Gastroesophageal sphincter (tissue), 4 donors: ENCODE data around the gene HSD17B11. TPM values are rescaled to one million over a fixed set of nuclear protein-coding genes. Genes with fewer than 3 reads are reported as not detected.
"Not testable (repeated sequence)": the region's sequence is repeated elsewhere in the genome, so short reads cannot be mapped to it uniquely, and the experiment has no call there.

Source experiments
- ATAC-seq: fragments of 150-250 bp; one replicate; pipeline ENCODE4 v1.9.1; 2016; ENCODE audit warnings: mild to moderate bottlenecking, moderate library complexity
- H3K27ac ChIP-seq, 4 donors: fragments of 200-600 bp; sonication (generic) in 3 of 4; 1 replicate in 3 of 4; 2 replicates in 1 of 4; pipeline ENCODE4 v1.5.1; 2016 to 2019
- H3K27me3 ChIP-seq: fragments of 200-600 bp; sonication (generic); one replicate; pipeline ENCODE4 v1.5.1; 2019
- H3K36me3 ChIP-seq, 2 donors: fragments of 200-600 bp; sonication (generic); one replicate each; pipeline ENCODE4 v1.5.1; 2019; ENCODE audit warnings: control low read depth in 1 of 2
- H3K4me1 ChIP-seq, 3 donors: fragments of 200-600 bp; sonication (generic); 1 replicate in 2 of 3; 2 replicates in 1 of 3; pipeline ENCODE4 v1.5.1; 2016 to 2019; ENCODE audit warnings: control low read depth in 2 of 3
- H3K4me3 ChIP-seq, 2 donors: fragments of 200-600 bp; sonication (generic); one replicate each; pipeline ENCODE4 v1.5.1; 2019; ENCODE audit warnings: mild to moderate bottlenecking in 1 of 2, moderate library complexity in 1 of 2
- H3K9me3 ChIP-seq, 3 donors: fragments of 200-600 bp; sonication (generic); one replicate each; pipeline ENCODE4 v1.5.1; 2017 to 2019; ENCODE audit warnings: control low read depth in 2 of 3
- CTCF ChIP-seq, 4 experiments: fragments of 200-600 bp in 2 of 4; fragments of 450-650 bp in 2 of 4; sonication (generic) in 1 of 4; IDR thresholded peaks; one replicate each; pipeline ENCODE4 v1.5.1; 2017 to 2019; ENCODE audit warnings: antibody characterized with exemption in 4 of 4, mild to moderate bottlenecking in 2 of 4, moderate library complexity in 2 of 4
- EP300 ChIP-seq: sonication (generic); formaldehyde crosslinking; IDR thresholded peaks from one replicate; pipeline ENCODE4 v1.6.1; 2017; ENCODE audit warnings: antibody characterized with exemption, mild to moderate bottlenecking
- POLR2A ChIP-seq, 2 donors: fragments of 450-650 bp; IDR thresholded peaks; one replicate each; pipeline ENCODE4 v1.6.1; 2017; ENCODE audit warnings: antibody characterized with exemption in 2 of 2, mild to moderate bottlenecking in 2 of 2, moderate library complexity in 1 of 2
- POLR2AphosphoS5 ChIP-seq: sonication (generic); formaldehyde crosslinking; IDR thresholded peaks from one replicate; pipeline ENCODE4 v1.6.1; 2017; ENCODE audit warnings: antibody characterized with exemption
- WGBS, 2 donors: methylation state at CpG; one replicate each; pipeline ENCODE4 v1.1.5; 2018; ENCODE audit warnings: low coverage in 1 of 2; 5-methylcytosine and 5-hydroxymethylcytosine counted together
- total RNA-seq, 4 donors: library from RNA; depleted of rRNA; stranded (reverse); fragments of >200 nt; gene quantifications; one replicate each; pipeline ENCODE4 v1.1.0, GENCODE V29; 2016

Gene HSD17B11
- total RNA-seq, 4 donors from 2014 or later = 32.7 to 98.0 (median 65.4) TPM

DNA sequence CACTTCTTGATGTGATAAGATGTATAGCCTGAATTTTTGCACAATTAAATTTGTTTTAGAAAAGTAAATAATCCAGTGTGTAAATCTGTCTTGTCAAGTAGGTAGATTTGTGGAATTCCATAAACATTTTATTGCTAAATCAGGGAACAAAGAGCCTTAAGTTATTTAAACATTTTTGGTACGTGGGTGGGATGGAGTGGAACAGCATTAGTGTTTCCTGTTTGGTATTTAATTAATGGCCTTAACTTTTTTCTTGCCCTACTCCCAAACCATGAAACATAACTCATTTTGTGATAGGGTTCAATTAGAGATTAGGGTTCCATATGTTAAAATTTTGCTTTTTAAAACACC, 36.5 kb upstream of the HSD17B11 start:
- no peak overlapping the region for H3K27ac ChIP-seq
- no peaks in the 10 kb centered on the region for H3K9me3 ChIP-seq
- WGBS, 2 donors = 28 to 43% methylated on average over 1 of the region's 1 CpG
- no peak overlapping the region for H3K4me3 ChIP-seq
- no peaks in the 10 kb centered on the region for H3K36me3 ChIP-seq
- H3K27me3 ChIP-seq = no peaks in the 10 kb centered on the region
- H3K4me1 ChIP-seq = peaks cover 0 to 37% (median 3%) of the 10 kb centered on the region in 3 donors
- no peak for ATAC-seq
- TF ChIP-seq POLR2A (IDR thresholded peaks at IDR 0.05) (no peak), EP300 (no peak), POLR2AphosphoS5 (no peak), CTCF (IDR thresholded peaks at IDR 0.05) (no peak)

DNA sequence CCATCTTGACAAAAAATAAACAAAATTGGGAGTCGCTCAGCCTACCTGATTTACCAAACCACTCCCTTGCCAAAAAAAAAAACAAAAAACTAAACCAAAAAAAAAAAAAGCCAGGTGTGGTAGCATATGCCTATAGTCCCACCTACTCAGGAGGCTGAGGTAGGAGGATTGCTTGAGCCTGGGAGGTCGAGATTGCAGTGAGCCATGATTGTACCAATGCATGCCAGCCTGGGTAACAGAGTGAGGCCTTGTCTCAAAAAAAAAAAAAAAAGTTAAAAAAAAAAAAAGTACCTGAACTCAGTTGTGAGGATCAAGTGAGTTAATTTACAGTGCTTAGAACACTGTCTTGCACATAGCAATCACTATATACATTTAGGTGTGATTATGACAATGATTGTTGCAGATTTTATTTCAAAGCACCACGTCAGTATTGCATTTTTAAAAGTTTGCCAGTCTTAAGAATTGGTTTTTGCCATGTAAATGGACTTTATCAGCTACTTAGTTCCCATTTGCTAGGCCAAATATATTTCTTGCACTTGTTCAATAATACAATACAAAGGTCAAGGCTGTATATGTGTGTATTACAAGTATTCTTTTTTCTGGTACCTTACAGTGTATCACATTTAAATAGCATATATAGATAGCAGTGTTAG, 36.0 kb upstream of the HSD17B11 start:
- Histone ChIP-seq H3K36me3 (no peaks in the 10 kb centered on the region), H3K27ac (no peak overlapping the region), H3K4me3 (no peak overlapping the region), H3K4me1 (peaks cover 0 to 37% (median 3%) of the 10 kb centered on the region in 3 donors), H3K9me3 (no peaks in the 10 kb centered on the region), H3K27me3 (no peaks in the 10 kb centered on the region)
- 87 to 97% methylated on average over 3 of the region's 3 CpGs for WGBS, 2 donors
- TF ChIP-seq POLR2AphosphoS5 (no peak), POLR2A (IDR thresholded peaks at IDR 0.05) (no peak), CTCF (IDR thresholded peaks at IDR 0.05) (no peak), EP300 (no peak)
- ATAC-seq = no peak

DNA sequence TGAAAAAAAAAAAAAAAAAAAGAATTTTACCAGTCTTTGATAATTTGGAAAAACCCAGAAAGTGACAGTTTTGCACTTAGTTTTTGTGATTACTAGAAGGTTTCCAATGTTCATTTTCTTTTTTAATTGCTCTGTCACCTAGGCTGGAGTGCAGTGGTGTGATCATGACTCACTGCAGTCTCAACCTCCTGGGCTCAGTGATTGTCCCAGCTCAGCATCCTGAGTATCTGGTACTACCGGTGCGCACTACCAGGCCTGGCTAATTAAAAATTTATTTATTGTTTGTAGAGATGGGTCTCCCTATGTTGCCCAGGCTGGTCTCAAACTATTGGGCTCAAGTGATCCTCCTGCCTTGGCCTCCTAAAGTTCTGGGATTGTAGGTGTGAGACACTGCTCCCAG, 34.7 kb upstream of the HSD17B11 start:
- H3K27me3 ChIP-seq = no peaks in the 10 kb centered on the region
- no peak overlapping the region for H3K4me3 ChIP-seq
- no peaks in the 10 kb centered on the region for H3K36me3 ChIP-seq
- WGBS, 2 donors = 83 to 100% methylated on average over 2 of the region's 2 CpGs
- H3K4me1 ChIP-seq = peaks cover 0 to 45% (median 10%) of the 10 kb centered on the region in 3 donors
- no peak for TF ChIP-seq POLR2A (IDR thresholded peaks at IDR 0.05)
- no peak for TF ChIP-seq POLR2AphosphoS5
- TF ChIP-seq EP300 = no peak
- no peak for TF ChIP-seq CTCF (IDR thresholded peaks at IDR 0.05)
- H3K9me3 ChIP-seq = no peaks in the 10 kb centered on the region
- no peak for ATAC-seq
- no peak overlapping the region for H3K27ac ChIP-seq

DNA sequence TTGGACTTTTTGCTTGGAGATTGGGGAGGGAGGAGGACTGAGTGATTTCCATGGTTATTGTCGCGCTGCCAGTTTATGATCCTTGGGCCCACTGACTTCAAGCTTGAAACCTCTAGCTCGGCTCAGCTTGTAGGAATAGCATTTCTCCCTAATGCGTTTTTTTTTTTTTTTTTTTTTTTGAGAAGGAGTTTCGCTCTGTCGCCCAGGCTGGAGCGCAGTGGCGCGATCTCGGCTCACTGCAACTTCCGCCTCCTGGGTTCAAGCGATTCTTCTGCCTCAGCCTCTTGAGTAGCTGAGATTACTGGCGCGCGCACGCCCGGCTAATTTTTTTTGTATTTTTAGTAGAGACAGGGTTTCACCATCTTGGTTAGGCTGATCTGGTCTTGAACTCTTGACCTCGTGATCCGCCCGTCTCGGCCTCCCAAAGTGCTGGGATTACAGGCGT, 33.1 kb upstream of the HSD17B11 start:
- 63 to 92% methylated on average over 6 to 13 of the region's 22 CpGs for WGBS, 2 donors
- peaks cover 0 to 45% (median 10%) of the 10 kb centered on the region in 3 donors for H3K4me1 ChIP-seq
- peak overlapping the region in 1 of 2 donors; percentile 80 for H3K4me3 ChIP-seq

GRCh38 chr4:87423317-87424098, 32.5 kb upstream of the HSD17B11 start:
- H3K27me3 ChIP-seq = no peaks in the 10 kb centered on the region
- H3K9me3 ChIP-seq = no peaks in the 10 kb centered on the region
- H3K36me3 ChIP-seq = no peaks in the 10 kb centered on the region
- no peak for ATAC-seq
- peak overlapping the region in 3 of 4 donors; percentile 85 to 95 (median 94) for H3K27ac ChIP-seq
- WGBS, 2 donors = 6 to 21% methylated on average over 2 to 3 of the region's 3 CpGs
- H3K4me1 ChIP-seq = peaks cover 0 to 45% (median 10%) of the 10 kb centered on the region in 3 donors
- peak overlapping the region; percentile 80 to 99 for H3K4me3 ChIP-seq
- TF ChIP-seq POLR2A (IDR thresholded peaks at IDR 0.05) = no peak
- no peak for TF ChIP-seq EP300
- TF ChIP-seq POLR2AphosphoS5 = no peak
- no peak for TF ChIP-seq CTCF (IDR thresholded peaks at IDR 0.05)

More for the DNA sequence above, 33.1 kb upstream of the HSD17B11 start:
- not testable (repeated sequence) for H3K36me3 ChIP-seq, H3K27me3 ChIP-seq, ATAC-seq, H3K9me3 ChIP-seq, H3K27ac ChIP-seq
